Measurements from ENCODE around the gene MYCBPAP.

Gene MYCBPAP

DNA sequence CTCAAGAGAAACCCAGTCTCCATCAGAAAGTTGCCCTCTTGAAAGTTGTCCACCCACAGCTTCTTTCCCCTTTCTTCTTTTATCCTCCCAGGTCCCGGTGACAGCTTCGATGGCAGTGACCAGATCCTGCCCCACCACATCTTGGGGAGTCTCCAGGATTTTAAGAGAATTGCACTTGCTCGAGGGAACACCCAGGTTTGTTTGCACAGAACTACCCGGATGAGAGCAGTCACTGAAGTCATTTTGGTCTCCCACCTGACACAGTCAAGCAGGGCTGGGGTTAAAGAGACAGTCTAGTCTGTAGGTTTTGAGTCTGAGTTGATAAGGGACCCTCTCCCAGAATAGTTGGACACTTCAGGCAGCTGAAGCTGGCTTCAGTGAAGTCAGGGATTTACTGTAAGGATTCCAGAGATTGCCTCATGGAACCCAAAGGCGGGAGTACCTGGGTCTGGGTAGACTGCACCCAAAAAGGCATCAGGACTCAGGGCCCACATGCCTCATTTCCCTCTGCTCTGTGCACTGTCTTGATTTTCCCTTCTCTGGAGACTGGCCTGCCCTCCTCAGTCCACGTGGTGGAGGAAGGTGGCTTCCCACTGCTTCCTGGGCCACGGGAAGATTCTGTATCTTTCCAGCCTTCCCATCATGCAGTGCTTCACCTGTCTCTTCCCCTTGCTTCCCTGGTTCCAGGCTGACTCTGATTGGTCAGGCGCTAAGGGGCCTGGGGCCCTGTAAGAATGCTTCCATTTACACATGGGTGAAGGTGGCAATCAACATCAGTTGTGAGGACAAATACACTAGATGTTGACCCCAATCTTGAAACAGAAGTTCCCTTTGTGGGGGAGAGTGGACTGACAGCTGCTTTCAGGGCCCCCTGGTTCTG is 9.5 kb downstream of the MYCBPAP start:
- no peak for DNase-seq

- no peak for DNase-seq
Measured at GRCh38 chr17:50518384-50519023, 10.3 kb downstream of the MYCBPAP start.

DNA sequence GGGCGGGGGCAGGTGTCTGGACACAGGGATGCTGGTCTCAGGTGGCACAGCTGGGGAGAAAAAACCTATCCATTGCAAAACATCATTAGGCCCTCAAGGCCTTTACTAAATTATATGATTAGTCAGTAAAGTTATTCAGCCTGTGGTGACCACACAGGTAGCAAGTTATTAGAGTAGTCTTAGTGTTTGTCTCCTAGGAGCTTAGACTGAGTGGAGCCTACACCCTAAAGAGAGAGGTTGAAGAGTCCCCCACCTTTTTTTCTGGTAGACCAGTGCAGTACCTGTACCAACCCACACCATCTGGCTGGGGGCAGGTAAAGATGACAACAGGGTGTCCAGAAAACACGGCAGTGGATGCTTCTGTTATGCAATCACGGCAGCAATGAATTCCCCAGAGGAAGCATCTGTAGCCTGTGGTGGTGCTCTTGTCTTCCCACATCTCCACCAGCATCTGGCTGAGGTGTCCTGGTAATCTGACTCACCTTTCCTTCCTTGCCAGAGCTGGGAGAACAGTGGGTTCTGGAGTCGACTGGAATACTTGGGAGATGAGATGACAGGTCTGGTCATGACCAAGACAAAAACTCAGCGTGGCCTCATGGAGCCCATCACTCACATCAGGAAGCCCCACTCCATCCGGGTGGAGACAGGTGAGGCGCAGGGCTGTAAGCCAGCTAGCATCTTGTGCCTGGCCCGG is 11.0 kb downstream of the MYCBPAP start:
- DNase-seq, result no peak

GRCh38 chr17:50520483-50520882 is 12.2 kb downstream of the MYCBPAP start:
- DNase-seq, result no peak

DNA sequence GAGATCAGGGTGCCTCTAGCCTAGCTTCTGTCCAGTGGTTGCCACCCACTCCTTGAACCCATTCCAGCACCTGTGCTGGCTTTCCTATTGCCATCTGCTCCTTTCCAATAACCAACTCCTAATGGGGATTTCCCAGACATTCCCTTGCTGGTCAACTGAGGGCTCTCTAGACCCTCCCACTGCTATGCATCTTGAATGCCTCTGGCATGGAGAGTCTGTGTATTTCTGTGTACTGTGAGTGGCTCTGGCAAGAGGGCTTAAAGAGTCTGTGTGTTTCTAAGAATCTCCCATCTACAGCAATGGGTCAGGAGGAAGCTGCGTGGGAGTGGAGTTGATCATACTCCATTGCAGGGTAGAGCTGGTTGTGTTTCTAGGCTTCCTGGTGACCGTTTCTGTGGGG is 13.3 kb downstream of the MYCBPAP start:
- no peak for DNase-seq

DNA sequence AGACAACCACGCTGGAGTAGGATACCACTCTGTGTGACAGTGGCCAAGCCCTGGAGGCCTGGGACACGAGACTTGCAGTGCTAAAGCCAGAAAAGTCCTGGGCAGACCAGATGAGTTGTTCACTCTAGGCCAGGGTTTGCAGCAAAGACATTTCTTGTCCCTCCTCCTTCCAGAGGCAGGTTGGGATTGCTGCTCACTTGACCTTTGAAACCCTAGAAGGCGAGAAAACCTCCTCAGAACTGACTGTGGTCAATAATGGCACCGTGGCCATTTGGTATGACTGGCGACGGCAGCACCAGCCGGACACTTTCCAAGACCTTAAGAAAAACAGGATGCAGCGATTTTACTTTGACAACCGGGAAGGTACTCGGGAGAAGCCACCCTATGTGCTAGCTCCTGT is 14.5 kb downstream of the MYCBPAP start:
- DNase-seq, result peak; percentile 51

GRCh38 chr17:50523208-50523607 is 15.0 kb downstream of the MYCBPAP start:
- peak; percentile 63 for DNase-seq

DNA sequence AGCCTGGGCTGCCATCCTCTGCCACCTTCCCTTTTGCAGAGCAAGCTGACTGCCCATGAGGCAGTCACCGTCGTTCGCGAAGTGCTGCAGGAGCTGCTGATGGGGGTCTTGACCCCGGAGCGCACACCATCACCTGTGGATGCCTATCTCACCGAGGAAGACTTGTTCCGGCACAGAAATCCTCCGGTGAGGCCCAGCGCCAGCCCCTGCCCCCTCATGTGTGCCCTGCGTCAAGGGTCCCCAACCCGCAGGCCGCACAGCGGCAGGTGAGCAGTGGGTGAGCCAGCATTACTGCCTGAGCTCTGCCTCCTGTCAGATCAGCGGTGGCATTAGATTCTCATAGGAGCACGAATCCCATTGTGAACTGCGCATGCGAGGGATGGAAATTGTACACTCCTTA is 16.6 kb downstream of the MYCBPAP start:
- no peak for DNase-seq

DNA sequence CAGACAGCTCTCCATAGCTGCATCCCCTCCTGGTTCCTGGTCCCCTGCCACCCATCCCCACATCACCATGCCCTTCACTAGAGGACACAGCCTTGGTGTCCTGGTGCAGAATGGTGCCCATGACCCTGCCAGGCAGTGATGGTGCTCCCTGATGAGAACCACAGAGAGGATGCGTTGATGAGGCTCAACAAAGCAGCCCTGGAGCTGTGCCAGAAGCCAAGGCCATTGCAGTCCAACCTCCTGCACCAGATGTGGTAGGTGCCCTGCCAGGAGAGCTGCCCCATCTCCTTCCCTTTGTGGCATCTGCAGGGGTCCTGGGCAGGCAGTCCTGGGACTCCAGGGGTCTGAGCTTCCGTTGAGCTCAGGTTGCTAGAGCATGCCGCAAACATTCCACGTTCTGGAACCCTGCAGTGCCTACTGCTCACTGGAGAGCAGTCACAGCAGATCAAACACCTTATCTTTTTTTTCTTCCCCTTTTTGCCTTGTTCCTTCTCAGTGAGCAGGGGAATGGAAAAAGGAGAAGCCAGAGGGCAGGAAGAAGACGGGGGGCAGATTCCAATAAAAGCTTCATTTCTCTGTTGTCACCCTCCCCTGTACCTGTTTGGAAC is 19.0 kb downstream of the MYCBPAP start:
- DNase-seq, result no peak

DNA sequence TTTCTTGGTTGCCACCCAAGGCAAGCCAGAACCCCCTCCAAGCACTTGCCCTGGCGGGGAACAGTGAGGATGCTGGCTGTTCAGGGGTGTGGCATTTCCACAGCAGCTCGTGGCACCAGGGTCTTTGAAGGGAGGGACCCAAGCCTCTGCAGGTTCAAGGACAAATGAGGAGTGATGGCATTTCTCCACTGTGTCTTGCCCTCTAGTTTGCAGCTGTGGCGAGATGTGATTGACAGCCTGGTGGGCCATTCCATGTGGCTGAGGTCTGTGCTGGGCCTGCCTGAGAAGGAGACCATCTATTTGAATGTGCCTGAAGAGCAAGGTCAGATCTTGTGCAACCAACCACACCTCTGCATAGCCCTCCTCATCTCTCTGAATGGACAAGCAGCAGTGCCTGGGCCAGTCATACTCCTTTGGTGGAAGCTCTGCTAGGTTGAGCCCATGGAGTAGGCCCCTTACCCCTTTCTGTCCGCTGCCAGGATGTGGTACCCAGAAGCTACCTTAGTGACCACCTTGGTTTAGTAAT is 19.8 kb downstream of the MYCBPAP start:
- DNase-seq, result no peak

DNA sequence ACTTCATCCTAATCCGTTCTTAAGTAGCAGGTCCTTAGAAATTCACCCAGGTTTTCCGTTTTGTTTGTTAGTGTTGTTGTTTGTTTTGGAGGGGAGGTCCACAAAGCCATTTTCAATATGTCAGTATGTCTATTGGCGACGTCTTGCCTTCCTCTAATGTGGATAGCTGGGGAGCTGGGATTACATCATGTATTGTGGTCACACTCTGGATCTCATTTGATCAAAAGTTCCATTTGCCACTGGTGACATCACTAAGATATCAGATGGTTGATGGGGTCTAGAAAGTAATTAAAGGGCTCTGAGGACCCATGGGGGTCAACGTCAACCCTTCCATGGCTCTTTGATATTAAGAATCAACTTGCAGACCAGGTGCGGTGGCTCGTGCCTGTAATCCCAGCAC is 21.6 kb downstream of the MYCBPAP start:
- no peak for DNase-seq

GRCh38 chr17:50531428-50532025 is 23.3 kb downstream of the MYCBPAP start:
- DNase-seq, result peak; percentile 47

- peak; percentile 93 for DNase-seq
Measured at GRCh38 chr17:50532452-50533024, 24.3 kb downstream of the MYCBPAP start, which contains the start of gene EPN3. Gene EPN3, plus strand, starts transcription at chr17:50532735. Its CDS starts 3,822 bp downstream, at chr17:50536557.

- peak; percentile 59 for DNase-seq
Measured at GRCh38 chr17:50533185-50533584, 24.9 kb downstream of the MYCBPAP start.

- DNase-seq, result peak; percentile 65
Measured at GRCh38 chr17:50533720-50534148, 25.5 kb downstream of the MYCBPAP start.

GRCh38 chr17:50534222-50534978 is 26.2 kb downstream of the MYCBPAP start:
- peak; percentile 84 for DNase-seq

DNA sequence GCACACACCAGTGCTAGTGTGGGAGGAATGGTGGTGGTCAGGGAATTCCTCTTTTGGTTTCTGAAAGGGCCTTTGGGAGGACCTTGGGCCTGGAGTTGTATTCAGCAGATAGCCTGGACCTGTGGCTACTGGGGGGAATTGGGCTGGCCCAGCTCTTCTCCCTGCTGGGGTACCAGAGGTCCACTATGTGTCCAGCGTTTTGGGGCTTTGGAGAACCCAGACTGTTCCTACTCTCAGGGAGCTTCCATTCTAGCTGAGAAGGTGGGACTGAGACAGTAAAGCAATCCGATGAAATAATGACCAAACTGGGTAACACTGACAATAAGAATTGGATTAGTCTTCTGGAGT is 26.7 kb downstream of the MYCBPAP start:
- DNase-seq, result no peak

GRCh38 chr17:50535407-50535806 is 27.2 kb downstream of the MYCBPAP start:
- DNase-seq, result no peak

GRCh38 chr17:50536683-50537646 is 28.7 kb downstream of the MYCBPAP start:
- no peak for DNase-seq
